Measurements from ENCODE around the gene RHOA.

The RHOA gene

DNA sequence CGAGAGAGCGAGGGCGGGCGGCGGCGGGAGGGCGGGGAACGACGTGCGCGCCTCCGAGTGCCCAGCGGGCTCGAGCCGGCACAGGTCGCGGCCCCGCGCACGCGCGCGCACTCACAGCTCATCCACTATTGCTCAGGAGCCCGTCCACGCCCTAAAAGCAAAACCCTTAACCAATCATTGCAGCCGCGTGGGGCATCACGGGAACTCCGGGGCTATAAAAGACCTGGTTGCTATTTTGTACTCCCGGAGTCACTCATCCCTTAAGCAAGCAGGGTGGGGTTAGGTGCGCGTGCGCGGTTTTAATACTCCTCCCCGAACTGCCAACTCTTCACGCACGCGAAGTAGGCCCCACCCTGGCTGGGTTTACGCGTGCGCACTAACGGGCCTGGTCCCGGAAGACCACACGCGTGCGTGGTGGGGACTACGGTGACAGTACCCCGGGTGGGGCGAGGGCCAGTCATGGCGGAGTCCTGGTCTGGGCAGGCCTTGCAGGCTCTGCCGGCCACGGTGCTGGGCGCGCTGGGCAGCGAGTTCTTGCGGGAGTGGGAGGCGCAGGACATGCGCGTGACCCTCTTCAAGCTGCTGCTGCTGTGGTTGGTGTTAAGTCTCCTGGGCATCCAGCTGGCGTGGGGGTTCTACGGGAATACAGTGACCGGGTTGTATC, at the start of gene RHOA, which contains the start of gene TCTA:
Gene RHOA (minus strand): TSS at position 9 of the 664 bp plus-strand sequence. CDS start 36,387 bp downstream, outside the sequence.
Gene TCTA (plus strand): TSS at position 456 of the 664 bp plus-strand sequence. CDS start 4 bp downstream, at position 460.
- peak; percentile 96 to 98 for DNase-seq (ENCODE audit: low read depth in 2 of 2, low spot score in 1 of 2)

DNA sequence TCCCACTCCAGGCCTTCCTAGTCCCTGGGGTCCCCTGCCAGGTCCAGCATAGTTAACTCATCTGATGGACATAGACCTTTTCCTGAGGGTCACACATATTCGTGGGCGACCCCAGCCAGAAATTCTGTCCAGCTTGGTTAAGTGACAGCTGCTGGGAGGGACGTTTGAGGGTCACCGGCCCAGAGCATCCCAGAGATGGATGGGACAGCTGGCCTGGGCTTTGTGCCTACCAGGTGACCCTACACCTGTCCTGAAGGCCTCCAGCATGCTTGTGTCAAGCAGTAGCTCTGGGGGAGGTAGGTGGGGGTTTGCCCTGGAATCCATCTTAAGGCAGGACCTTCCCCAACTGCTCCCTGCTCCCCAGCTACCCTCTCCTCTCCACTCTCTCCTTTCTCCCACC, 49.2 kb upstream of the RHOA start:
- no peak for DNase-seq (ENCODE audit: low read depth in 2 of 2, low spot score in 1 of 2)

DNA sequence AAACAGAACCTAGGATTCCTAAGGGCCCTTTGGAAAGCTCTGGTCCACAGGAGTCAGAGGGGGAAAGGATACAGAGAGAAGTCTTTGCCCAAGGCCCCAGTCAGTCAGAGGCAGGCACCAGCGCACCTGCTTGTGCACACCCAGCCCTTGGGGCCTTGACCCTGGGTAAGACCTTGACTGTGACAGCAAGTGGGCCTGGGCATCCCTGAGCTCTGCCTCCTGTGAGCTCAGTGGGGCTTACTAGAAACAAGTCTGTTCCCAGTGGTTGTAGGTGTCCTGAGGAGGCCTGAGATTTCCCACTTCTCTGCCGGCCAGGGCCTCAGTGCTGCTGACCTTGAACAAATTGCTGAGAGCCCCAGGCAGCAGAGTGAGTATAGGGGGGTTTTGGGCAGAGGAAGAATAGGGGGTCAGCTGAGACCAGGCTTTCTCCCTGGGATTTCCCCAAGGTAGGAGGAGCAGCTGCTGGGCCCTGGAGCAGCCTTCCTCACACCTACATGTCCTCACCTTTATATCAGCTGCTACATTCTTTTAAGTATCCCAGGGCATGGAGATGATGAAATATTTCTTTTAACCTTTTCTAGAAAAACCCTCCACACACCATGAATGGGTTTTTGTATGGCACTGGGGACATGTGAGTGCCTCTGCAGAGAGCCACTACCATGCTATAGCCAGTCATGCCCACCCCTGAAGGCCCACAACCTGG, 48.6 kb upstream of the RHOA start:
- DNase-seq (ENCODE audit: low read depth in 2 of 2, low spot score in 1 of 2): no peak

DNA sequence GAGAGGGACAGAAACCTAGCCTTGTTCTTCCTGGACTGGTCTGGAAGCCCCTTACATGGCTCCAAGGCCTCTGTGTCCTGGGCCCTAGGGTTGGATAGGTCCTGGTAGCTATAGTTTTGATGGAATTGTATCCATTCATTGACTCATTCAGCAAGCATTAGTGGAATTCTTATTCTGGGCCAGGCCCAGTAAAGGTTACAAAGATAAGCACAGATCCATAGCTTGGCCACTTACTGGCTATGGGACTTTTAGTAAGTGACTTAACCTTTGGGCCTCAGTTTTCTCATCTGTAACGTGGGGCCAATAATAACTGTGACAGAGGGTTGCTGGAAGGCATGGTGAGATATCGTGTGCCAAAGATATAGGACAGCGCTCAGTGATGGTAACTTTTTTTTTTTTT, 44.7 kb upstream of the RHOA start:
- no peak for DNase-seq (ENCODE audit: low read depth in 2 of 2, low spot score in 1 of 2)

DNA sequence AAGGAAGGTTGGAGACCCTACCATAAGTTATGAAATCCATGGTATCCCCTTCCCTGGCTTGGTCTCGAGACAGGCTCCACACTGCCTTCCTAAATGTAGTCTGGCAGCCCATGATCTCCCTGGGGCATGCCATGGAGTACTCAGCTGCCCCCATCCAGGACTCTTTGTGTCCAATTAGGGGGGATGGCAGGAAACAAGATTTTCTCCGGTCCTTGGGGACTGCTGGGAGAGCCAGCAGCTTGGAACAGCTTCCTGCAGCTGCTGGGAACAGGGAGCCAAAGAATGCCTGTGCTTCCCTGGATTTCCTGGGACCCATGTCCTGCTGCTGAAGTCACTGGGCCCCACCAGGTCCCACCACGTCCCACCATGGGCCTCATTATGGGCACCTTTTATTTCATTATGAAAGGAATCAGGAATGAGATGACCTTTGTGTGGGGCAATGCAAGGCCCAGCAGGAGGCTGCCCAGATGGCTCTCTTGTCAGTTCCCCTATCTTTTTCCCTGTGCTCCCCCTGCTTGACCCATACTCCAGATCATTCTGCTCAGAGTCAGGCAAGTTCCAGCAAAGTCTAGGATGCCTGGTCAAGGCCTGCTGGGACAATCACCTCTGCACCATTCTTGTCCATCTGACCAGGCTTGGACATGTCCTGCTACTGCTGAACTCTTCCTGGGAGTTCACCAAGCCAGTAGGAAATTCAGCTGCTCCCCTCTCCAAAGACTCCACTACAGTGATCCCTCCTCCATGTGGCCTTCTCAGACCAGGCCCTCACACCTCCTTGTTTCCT, 43.3 kb upstream of the RHOA start:
- no peak for DNase-seq (ENCODE audit: low read depth in 2 of 2, low spot score in 1 of 2)

DNA sequence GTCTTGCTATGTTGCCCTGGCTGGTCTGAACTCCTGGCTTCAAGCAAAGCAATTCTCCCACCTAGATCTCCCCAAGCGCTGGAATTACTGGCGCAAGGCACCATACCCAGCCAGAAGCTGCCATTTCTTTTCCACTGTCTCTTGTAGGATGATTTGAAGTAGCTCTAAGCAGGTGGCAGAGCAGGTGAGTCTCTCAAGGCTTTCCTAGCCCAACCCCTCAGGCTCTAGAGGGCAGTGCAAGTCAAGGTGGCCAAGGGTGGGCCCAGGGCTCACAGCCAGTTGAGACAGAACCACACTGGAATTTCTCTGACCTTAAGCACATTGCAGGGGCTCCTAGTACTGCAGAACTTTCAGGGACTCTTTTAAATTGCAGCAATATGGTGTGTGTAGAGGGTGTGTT, 42.7 kb upstream of the RHOA start:
- DNase-seq (ENCODE audit: low read depth in 2 of 2, low spot score in 1 of 2): no peak

DNA sequence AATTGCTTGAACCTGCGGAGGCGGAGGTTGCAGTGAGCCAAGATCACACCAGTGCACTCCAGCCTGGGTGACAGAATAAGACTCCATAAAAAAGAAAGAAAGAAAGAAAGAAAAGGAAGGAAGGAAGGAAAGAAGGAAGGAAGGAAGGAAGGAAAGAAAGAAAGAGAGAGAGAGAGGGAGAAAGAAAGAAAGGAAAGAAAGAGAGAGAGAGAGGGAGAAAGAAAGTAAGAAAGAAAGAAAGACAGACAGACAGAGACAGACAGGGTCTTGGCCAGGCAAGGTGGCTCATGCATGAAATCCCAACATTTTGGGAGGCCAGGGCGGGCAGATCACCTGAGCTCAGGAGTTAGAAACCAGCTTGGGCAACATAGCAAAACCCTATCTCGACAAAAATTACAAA, 41.8 kb upstream of the RHOA start:
- DNase-seq (ENCODE audit: low read depth in 2 of 2, low spot score in 1 of 2): no peak

DNA sequence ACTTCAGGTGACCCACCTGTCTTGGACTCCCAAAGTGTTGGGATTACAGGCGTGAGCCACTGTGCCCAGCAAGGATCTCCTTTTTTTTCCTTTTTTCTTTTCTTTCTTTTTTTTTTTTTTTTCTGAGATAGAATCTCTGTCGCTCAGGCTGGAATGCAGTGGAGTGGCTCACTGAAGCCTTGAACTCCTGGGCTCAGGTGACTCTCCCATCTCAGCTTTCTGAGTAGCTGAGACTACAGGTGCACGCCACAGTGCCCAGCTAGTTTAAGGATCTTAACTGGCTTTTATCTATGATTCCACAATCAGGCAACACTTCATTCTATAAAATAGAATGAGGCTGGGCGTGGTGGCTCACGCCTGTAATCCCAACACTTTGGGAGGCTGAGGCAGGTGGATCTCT, 33.6 kb upstream of the RHOA start:
- no peak for DNase-seq (ENCODE audit: low read depth in 2 of 2, low spot score in 1 of 2)

DNA sequence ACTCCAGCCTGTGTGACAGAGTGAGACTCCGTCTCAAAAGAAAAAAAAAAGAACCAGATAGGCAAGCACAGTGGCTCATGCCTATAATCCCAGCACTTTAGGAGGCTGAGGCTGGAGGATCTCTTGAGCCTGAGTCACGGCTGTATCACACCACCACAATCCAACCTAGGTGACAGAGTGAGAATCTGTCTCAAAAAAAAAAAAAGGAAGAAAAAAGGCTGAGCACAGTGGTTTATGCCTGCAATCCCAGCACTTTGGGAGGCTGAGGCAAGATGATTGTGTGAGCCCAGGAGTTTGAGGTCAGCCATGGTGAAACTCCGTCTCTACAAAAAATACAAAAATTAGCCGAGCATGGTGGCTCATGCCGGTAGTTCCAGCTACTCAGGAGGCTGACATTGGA, 23.0 kb upstream of the RHOA start:
- no peak for DNase-seq (ENCODE audit: low read depth in 2 of 2, low spot score in 1 of 2)

DNA sequence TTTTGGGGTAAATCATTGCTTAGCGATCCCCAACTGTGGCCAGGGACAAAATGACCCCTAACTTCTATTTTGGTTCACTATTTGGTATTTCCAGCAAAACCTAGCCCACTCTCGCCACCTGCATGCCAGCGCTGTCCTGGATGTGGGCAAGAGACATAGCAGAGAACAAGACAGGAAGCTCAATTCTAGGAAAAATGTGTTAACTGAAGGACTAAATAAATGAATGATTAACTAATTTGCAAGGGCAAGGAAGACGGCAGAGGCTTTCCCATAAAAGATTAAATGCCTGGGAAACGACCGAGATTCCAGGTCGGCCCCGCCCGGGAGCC, 16.9 kb upstream of the RHOA start:
- DNase-seq (ENCODE audit: low read depth in 2 of 2, low spot score in 1 of 2): no peak

DNA sequence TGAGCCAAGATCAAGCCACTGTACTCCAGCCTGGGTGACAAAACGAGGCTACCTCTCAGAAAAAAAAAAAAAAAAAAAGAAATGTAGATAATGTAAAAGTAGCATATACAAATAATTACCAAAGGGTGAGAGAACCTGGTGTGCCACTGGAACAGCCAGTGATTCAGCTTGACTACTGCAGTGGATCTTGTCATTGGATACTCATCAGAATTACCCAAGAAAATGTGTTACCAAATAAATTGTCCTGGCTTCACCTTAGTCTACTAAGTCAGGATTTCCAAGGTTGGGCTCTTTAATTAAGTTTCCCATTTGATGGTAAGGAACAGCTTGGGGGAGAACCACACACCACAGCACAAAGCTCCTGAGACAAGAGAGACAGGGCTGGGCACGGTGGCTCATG, 15.8 kb upstream of the RHOA start:
- no peak for DNase-seq (ENCODE audit: low read depth in 2 of 2, low spot score in 1 of 2)

DNA sequence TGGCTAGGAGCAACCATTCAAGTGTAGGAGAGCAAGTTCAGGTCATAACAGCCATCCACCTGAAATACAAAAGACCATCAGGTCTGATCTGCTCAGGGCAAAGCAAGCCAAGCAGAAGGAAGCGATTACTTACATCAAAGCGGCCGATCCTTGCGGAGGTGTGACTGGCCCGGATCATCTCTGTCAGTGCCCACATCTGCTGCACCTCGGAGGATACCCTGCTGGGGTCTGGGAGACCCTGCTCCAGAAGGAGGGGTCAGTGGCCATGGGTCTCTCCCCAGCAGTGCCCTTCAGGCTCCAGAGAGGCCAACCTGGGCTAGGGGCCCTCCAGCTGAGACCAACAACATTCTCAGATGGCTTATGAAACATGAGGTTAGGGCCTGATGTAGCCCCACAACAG, 13.0 kb upstream of the RHOA start:
- no peak for DNase-seq (ENCODE audit: low read depth in 2 of 2, low spot score in 1 of 2)

DNA sequence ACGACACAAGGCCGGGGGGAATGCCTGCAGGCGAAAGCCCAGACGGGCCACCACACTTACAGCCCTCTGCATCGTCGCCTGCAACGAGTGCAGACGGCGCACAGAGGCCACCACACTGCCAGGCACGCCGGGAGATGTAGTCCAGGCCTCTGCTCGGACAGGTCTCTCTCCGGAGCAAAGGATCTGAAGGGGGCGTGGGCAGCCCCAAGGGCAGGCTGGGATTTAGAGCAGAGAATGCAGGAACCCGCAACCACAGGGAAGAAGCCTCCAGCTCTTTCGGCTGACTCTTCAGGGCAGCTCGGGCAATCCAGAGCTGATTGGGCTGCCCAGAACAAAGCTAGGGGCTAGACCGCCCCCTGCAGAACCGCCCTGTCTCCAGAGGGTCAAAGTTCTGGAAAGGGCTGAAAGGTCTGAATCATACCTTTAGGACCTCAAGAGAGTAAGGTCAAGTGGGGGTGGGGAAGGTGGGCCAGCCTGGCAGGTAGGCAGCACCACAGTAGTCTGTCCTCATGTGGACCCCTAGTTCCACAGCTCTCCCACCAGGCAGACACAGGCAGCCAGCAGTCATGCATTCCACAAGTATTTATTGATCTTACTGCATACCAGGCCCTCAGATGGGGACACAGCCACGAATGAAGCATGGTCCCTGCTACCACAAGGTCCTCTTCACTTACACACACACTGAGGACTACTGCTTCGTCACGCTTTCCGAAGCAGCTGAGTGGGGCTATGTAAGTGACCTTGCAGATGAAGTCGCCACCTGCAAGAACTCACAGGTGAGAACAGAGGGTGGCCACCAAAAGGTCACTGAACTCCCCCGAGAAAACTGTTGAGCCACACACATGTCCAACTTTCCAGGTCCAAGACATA, 10.8 kb upstream of the RHOA start, which contains the start of gene AMT:
Gene AMT (minus strand): TSS at position 95 of the 870 bp plus-strand sequence. CDS start 23 bp downstream, at position 72.
- DNase-seq (ENCODE audit: low read depth in 2 of 2, low spot score in 1 of 2): no peak

DNA sequence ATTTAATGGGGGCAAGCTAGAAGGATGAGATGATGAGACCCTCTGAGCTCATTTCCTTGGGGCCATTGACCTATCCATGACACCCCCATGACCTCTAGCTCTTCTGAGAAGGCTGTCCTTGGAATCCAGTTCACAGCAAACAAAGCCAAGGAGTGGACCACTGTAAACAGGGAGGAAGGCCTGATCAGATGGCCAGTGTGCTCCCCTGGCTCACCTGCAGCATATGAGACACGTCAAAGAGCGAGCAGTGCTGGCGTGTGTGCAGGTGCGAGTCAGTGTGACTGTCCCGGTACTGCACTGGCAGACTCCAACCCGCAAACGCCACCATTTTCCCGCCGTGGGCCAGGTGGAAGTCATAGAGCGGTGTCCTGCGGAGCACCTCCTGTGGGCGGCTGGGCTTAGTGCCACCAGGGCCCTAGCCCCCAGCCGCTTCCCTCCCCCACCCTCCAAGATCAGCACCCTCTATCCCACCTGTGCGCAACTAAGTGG, 10.2 kb upstream of the RHOA start:
- DNase-seq (ENCODE audit: low read depth in 2 of 2, low spot score in 1 of 2): no peak

DNA sequence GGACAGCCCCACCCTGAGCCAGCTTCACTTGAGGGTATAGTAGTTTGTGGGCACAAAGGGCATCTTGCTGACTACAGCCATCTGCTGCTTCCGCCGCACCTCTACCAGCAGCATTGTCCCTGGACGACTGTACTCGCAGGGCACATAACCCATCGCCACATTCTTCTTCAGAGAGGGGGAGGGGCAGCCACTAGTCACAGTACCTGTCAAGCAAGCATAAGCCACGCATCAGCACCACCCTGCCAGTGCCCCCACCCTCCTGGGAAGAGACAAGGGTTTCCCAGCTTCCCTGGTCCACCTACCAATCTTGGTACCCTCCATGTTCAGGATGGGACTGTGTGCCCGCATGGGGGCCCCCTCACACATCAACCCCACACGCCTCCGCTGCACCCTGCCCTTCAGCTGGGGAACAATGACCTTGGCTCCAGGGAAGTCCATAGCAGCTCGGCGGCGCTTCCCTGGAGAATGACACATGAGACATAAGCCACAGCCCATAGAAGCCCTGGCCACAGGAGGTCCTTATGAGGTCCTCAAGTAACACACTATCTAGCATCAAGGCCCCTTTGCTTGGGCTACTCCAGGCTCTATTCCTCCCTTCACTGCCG, 5.8 kb upstream of the RHOA start:
- no peak for DNase-seq (ENCODE audit: low read depth in 2 of 2, low spot score in 1 of 2)

DNA sequence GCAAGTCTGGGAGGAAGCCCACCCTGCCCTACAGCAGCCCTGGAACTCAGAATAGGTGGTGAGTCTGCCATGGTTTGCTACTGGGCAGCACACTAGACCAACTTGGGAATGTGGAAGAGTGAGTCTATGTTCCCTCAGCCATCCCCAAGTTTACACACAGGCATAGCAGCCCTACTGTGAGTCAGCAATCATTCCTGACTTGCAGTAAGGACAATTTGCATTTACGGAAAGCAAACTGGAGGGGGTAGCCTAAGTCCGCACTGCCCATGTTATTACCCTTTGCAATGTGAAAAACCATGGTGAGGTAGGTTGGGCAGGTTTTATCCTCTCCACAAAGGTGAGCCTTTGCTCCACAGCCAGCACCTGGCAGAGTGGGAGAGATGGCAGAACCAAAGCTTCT, 5.1 kb upstream of the RHOA start:
- no peak for DNase-seq (ENCODE audit: low read depth in 2 of 2, low spot score in 1 of 2)

DNA sequence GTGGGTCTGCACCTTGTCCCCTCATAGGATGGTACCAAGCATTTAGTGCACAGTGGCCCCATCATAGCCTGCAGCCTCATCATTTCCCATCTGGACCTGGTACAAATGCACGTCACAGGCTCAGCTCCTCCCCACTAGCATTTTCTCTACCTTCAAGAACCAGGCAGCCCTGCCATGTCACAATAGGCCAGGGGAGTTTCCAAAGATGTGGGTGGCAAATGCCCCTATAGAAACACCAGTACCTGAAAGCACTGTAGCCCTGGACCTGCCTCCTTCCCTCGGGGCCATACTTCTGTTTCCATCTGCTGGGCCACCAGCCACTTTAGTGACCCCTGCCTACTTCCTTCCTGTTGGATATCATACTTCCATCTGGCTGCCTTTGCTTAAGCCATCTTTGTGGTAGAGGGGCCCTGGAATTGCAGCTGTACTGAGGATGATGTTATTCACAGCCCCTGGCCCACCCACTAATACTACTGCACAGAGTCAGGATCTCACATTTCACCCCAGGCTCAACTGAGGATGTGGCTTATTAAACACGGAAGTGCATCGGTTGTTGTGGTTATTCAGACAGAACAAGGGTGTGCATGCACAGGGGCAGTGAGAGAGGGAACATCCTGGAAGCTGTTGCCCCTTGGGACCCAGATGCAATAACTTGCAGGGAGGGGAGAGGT, 4.3 kb upstream of the RHOA start:
- DNase-seq (ENCODE audit: low read depth in 2 of 2, low spot score in 1 of 2): peak in 1 of 2 donors; percentile 43

DNA sequence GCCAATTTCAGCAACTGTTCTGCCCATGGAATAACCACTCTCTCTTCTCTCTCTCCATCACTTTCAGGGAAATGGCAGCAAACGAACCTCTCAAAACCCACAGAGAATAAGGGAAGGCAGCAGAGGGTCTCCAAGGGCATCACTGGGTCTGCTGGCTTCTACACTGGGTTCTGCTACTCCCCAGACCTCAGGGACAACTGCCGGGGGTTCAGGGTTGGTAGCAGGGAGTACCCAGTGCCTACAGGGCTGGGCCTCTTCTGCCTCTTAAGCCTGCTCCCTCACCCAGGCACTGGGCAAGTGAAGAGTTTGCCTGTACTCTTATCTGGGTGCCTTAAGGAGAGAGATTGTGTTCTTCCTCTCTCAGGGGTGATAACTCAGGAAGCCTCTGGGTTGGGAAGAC, 3.0 kb upstream of the RHOA start:
- no peak for DNase-seq (ENCODE audit: low read depth in 2 of 2, low spot score in 1 of 2)

DNA sequence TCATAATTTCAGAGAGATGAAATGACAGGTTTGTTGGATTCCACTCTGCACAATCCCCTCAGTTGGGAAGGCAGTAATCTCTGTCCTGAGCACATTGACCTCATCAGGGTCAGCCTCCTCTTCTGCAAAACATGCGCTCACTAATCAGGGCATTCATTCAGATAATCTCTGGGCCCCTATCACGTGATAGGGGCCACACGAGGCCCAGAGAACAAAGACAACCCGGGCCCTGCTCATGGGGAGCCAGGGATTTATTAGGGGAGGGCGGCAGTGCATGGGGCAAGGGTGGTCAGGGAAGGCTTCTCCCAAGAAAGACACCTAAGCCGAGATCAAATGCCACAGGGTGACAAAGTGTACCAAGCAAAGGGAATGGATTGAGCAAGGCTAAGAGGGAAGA, 1.6 kb upstream of the RHOA start:
- no peak for DNase-seq (ENCODE audit: low read depth in 2 of 2, low spot score in 1 of 2)
